Suppressor macrophage treated with lipopolysaccharide for 1 hour (primary cell): Measurements from ENCODE around the gene FXYD6.
A peak's percentile ranks its signal among the peaks of the same experiment; 100 is the strongest.
"Not testable (repeated sequence)": the region's sequence is repeated elsewhere in the genome, so short reads cannot be mapped to it uniquely, and the experiment has no call there.

Source experiments
- DNase-seq, 3 donors: peaks; one replicate each; pipeline ENCODE4 v3.0.0-alpha.2; 2020 to 2022

The FXYD6 gene

DNA sequence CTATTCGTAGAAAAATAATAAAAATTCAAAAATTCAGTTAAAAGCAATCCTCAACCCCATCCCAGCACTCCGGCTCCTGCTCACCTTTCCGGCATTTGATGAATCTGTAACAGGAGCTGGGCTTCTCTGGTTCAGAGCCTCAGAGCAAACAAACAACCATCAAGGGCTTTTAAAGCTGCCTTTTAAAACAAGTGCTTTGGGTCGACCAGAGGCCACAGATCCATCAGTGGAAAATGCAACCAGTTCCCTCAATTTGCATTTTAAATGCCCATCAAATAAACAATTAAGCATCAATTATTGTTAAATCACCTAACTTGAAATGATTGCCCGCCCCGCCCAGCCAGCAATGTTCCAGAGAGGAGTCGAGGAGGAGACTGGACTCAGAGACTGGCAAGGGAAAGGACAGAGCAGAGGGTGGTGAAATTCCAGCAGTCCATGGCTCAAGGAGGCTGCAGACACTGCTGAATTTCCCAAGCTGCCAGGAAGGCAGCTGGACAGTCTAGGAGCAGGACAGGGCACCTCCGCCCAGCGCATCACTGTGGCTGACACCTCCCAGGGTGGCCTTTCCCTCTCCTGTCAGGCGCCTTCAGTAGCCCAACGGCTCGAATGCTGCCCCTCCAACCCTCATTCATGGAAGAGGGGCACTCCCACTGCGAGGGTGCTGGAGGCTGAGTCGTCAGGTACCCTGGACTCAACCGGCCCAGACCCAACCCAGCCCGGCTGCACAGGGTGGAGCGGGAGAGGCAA, 7.5 kb downstream of the FXYD6 start:
- DNase-seq, result no peak

DNA sequence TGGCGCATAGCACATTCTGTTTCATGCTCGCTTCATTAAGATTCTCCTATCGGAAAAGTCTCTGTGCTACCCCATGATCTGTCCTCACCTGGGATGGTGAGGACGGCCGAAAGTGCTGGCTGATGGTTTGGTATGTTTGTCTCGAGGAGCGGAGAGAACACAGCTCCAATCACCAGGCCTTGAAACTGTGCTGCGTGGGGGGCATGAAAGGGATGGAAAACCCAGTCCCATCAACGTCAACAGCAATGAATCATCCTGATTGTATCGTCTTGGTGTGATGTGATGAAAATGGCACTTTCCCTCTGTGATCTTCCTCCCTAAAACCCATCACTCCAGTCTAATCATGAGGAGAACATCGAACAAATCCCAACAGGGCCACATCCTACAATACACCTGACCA, 8.4 kb downstream of the FXYD6 start:
- no peak for DNase-seq

DNA sequence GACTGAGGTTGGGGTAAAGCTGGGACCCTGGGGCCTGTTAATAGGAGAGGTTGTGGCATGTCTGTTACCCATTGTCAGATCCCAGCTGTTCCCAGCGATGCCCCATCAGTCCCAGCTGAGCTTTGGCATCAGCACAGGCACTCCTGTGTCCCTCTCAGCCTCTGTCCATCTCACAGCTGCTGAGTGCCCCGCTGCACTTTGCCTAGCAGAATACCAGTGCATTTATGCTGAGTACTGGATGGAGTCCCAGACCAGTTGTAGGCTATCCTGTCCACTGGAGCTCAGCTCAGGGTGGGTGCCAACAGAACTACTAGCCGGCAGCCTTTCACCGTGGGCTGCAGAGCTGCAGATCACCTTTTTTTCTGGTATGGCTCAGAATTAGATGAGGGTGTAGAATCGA, 9.9 kb downstream of the FXYD6 start:
- DNase-seq, result no peak

DNA sequence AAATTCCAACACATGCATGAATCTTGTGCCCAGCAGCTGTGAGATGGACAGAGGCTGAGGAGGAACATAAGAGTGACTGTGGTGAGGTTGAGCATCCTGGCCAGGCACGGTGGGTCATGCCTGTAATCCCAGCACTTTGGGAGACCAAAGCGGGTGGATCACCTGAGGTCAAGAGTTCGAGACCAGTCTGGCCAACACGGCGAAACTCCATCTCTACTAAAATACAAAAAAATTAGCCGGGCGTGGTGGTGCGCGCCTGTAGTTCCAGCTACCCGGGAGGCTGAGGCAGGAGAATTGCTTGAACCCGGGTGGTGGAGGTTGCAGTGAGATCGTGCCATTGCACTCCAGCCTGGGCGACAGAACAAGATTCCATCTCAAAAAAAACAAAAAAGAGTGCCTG, 10.9 kb downstream of the FXYD6 start:
- not testable (repeated sequence) for DNase-seq

DNA sequence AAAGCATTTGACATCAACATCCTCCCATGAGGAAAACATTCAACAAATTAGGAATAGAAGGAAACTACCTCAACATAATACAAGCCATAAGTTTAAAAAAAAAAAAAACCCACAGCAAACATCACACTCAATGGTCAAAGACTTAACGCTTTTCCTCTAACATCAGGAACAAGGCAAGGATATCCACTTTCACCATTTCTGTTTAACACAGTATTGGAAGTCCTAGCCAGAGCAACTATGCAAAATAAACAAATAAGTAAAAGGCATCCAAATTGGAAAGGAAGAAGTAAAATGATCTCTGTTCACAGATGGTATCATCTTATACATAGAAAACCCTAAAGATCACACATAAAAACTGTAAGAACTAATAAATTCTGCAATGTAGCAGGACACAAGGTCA, 13.1 kb downstream of the FXYD6 start:
- no peak for DNase-seq

DNA sequence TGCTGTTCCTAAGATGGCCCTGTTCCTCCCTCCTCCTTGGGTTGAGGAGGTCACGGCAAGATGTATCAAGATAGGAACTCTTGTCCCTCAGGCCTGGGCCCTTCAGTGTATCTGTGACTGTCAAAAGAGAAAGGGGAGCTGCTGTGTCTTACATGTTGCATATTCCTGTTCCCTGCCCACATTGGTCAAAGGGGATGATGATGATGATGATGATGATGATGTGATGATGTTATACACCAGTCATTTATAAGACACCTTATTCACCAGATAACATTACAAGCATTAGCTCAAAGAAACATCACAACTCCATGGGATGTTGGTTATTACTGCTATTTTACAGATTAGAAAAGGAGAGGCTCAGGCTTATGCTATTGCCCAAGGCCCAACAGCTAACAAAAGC, 13.7 kb downstream of the FXYD6 start:
- no peak for DNase-seq

DNA sequence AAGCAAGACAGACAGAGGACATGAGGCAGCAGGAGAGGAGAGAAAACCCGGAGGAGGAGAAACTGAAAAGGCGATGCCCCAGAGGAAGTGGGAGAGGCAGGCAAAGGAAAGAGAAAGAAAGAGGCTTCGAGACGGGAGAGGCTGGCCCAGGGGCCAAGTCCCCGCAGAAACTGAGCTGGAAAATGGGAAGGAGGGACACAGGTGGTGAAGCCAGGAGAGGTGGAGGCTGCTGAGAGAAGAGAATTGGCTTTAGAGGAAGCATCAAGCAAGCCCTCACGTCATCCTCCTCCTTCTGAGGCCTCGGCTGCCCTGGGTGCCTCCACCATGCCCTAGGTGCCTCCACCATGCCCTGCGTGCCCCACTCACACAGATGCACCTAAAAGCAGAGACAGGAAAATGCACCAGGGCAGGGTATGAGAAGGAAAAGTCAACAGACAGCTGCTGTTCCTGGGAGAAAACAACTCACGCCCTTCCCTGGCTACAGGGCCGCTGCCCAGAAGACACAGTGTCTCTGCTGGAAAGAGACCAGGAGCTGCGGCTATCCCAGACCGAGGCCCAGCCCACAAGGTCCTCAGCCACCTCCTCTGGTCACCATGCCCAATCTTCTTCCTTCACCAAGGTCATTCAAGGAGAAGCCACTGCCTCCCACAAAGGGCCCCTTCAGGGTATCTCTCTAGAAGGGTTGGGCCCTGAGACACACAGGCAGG, 14.3 kb downstream of the FXYD6 start:
- peak in 1 of 3 donors; percentile 20 for DNase-seq

DNA sequence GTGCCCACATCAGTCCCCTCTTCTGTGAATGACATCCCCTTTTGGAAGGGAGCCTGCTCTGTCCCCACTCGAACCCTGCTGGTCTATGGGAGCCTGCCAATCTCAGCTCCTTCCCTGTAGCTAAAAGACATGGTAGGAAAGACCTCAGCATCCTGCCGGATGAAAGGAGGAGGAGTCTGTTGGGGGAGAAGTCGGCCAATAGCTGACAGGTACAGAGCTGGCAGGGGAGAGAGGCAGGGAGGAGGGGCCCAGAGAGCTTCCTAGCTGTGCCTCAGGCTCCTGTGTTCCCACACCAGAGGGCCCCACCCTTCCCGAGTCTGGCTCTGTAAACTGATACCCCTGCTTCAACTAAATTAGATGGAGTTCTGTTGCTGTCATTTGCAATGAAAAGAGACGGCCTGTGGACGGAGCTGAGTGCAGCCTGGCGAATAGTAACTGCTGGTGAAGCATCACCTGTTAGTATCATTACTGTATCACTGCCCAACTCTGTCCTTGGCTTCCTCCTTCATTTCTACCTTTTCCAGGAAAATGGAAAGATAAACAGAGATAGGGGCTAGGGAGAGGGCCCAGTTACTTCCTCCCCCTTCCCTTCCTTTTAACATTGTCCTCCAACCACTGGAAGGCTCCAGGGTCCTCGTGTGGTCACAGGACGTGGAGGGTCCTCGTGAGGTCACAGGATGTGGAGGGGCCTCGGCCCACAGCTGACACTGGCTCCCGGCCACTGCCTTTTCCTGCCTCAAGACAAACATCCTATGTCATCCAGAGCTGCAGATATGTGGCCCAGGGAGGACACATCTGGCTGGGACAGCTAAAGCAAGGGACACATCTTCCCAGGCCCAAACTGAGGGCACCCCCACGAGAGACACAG, 15.1 kb downstream of the FXYD6 start:
- no peak for DNase-seq

DNA sequence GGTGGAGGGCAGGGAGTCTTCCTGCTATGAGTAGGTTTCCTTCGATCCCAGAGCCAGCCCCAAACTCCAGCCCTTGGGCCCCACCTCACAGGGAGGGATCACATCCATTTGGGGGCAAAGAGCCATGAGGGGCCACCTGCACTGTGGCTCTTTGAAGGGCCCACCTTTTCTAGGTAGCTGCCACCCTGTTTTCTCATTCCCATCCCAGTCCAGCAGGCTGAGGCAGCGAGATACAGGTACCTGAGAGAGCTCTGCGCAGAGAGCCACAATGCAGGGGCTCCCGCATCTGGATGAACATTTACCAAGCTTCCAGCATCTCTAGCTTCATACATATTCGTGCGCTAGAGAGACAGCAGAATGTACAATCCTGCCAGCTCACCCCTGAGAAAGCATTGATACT, 16.3 kb downstream of the FXYD6 start:
- no peak for DNase-seq

DNA sequence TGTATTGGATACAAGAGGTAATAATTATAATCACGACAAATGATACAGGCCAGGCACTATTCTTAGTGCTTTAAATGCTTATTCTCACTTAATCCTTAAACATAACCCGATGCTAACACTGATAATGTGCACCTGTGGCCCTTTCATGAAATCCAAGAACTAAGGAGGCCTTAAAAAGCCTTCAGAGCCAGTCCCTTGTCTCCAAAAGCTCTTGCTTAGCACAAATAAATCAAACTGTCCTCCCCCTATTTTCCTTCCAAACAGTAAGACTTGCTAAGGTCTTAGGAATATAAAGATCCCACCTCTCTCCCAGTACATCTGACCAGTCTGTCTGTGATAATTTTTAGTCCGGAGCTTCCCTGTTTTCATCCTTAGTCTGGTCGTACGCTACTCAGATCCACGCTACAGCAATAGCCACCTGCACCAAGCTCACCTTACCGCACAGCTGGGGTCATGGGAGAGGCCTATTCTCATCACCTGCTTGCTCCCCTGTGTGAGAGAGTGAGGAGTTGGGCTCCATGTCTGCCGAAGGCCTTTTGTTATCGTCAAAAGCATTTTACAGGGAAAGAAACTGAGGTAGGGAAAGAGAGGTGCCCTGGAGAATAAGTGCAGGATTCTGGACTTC, 16.9 kb downstream of the FXYD6 start:
- DNase-seq, result no peak

DNA sequence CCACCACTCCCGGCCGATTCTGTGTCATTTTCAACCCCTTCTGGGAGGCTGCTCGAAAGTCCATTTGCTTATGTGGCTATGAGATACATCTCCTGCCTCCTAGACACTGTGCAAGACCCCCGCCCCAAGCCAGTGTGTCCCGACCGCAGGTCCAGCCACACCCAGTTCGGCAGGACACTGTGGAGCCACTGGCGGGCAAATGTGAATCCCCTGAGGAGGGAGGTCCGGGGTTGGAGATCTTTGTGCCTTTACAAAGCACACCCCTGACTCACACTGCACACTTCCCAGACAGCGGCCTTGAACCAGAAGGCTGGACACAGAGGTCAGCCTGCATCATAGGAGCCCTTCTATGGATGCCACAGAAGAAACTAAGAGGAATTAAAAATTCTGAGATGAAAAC, 17.4 kb downstream of the FXYD6 start:
- no peak for DNase-seq

DNA sequence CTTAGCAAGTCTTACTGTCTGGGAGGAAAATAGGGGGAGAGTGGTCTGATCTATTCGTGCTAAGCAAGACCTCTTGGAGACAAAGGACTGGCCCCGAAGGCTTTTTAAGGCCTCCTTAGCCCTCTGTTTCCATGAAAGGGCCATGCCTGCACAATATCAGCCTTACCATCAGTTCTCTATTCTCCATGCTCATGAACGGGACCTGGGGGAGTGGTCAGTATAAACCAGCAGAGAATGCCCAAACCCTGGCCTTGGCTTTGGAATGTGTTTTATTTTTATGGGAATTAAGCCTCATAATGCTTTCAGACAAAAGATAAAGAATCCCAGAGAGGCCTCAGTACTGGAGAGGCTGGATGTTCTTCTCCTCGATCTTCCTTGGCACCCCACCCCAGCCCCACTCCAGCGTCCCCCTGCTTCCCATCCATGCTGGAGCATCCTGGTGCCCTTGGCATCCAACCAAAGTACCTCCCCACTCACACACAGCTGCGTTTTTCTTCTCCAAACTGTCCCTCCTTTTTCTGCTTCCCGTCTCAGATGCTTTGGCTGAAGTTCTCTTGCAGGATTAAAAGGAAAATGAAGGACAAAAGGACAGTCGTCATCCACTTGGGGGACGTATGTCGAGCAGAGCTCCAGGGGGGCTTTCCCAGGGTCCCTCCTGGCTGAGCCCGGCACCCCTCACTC, 18.6 kb downstream of the FXYD6 start:
- DNase-seq, result no peak

DNA sequence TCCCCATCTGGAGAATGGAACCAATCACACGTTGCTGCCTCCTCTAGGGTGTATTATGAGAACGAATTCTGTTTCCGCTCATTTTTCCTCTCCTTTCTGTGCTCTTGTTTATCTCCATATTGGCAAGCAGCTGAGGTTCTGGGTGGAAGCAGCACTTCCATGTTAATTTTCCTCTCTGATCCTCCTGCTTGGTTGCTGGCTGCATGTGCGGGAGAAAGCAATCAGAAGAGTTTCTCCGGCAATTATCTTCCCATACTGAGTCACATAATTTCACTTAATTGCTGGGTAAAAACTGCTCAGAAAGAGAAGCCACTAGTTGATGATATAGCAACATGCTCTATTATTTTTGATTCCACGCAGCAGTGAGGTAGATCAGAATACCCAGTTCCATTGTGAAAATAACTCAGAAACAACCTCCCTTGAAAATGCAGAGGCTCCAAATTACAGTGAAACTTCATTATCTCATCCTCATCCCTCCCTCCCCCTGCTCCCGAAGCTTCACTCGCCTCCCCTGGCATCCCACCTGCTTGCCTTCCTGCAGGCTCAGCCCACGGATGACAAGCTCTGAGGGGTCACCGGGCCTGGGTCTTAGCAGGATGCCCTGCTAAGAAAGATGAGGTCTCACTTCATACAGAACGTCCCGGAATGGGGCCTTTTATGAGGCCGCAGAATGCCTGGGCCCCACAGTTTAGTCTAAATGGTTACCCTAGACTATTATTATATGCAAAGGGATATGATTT, 20.4 kb downstream of the FXYD6 start:
- no peak for DNase-seq

DNA sequence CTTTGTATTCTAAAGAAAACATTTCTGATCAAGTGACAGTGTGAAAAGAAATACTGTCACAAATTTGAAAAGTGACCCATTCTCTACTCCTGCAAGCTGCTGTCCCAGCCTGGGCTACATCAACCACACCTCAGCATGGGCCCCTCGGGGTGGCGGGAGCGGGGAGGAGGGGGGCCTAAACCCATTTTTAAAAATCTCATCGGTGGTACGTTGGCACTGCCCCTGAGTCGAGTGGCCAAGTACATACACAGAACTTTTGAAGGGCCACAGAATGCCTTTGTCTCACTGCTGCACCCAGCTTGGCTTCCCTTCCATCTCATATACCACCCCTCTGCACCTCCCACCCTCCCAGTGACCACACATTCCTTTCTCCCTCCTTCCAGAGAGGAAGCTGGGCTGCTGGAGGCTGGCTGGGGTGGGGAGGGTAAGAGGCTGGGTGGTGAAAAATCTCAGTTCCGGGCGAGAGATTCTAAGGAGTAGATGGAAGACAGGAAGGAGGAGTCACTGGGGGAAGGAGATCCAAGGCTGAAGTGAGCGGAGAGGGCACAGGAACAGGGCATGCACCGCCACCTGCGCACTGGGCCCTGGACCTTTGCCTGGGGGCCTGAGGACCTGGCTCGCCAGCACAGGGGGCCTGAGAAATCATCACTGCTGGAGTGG, 21.1 kb downstream of the FXYD6 start:
- DNase-seq, result no peak

DNA sequence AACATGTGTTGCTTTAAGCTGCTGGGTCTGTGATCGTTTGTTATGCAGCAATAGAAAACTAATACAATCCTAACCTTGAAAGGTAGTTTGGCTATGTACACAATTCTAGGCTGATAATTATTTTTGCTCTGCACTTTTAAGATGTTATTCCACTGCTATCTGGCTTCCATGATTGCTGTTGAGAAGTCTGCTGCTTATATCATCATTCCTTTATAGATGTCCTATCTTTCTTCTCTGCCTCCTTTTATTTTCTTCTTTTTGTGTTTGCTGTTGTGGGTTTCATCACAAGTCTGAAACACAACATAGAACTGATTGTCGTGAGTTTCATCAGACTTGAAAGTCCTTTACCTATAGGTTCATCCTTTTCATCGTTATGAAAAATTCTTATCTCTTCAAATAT, 24.1 kb downstream of the FXYD6 start:
- DNase-seq, result no peak

DNA sequence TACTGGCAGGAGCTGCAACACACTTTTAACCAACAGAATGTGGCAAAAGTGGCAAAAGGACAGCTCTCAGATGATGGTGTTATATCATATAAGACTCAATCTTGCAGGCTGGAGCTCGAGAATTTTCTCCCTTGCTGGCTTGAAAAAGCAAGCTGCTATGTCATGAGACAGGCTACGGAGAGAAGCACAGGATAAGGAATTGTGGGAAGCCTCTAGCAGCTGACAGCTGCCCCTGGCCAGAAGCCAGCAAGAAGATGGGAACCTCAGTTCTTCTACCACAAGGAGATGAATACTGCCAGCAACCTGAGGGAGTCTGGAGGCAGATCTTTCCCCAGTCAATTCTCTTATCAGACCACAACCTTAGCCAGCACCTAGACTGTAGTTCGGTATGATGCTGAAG, 24.6 kb downstream of the FXYD6 start:
- DNase-seq, result no peak

DNA sequence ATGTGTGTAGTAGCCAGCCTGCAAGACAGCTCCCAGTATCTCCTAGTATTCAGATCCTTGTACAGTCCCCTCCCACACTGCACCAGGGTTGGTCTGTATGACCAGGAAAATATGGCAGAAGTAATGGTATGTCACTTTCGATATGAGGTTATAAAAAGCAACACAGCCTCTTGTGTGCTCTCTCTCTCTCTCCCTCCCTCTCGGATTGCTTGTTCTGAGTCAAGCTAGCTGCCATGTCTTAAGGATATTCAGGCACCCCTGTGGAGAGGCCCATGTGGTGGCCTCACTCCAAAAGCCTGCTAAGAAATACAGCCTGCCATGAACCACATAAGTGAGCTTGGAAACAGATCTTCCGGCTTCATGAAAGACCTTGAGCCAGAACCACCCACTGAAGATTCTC, 25.4 kb downstream of the FXYD6 start:
- peak; percentile 32 to 49 (median 49) for DNase-seq

DNA sequence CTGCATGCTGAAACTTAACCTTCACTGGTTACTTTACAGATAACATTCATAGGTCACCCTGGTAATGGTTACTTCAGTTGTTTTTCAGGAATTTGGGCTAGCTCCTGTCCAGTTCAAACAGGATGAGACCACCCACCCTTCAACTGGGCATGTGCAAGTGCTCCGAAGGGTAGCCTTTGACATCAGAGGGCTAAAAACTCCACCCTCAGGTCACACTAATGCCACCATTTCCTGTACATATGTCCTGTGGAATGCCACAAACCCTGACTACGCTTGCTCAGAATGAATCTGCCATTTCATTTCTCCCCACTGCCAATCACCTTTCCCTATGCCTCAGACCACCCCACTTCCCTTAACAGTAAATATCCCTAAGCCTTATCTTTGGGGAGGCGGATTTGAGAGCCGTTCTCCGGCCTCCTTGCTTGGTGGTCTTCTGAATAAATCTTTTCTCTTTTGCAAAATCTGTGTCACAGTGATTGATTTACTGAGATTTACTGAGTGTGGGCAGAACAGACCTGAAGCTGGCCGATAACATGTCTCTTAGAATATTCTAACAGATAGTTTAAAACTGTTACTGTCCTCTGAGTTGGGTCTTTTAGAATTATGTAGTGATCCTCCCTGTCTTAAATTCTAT, 26.6 kb downstream of the FXYD6 start:
- no peak for DNase-seq

DNA sequence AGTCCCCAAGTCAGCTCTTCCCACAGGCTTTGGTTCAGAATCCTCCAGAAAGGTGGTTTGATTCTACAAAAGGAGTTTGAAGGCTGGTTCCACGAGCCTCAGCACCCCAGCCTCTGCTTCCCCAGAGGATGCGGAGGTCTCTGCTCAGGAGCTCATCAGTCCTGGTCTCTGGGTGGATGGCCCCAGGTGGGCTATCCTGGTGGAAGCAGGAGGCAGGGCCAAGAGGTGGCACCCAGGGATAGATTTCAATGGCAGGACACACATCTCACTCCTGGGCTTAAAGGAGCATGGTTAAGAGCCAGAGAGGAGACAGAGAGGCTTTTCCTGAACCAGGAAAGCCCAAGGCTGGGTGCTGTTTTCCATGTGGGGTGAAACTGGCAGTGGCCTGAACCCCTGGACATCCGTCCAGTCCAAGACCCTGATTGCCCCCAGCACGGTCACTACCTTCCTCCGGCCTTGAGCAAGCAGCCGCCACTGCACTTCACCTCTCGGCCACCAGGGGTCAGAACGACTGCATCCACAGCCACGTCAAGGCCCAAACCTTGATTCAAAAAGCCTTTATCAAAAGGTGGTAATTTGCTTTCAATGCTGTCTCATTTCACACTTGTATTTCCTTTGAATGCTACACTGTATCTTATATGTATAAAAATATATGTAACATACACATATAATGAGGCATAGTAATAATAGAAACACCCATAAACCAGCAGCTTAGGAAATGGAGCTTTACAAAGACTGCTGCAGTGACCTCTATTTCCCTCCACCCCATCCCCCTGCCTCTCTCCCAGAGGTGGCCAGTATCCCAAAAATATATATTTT, 32.6 kb downstream of the FXYD6 start:
- DNase-seq, result peak; percentile 81 to 91 (median 89)
